K562 (cell line): Measurements from ENCODE around the gene VASH2. TPM values are rescaled to one million over a fixed set of nuclear protein-coding genes. Genes with fewer than 3 reads are reported as not detected.

ENCODE experiments used
- ATF6 ChIP-seq: sonication (generic); formaldehyde crosslinking; IDR thresholded peaks from 2 replicates; pipeline ENCODE4 v1.4.0; 2020; ENCODE audit warnings: mild to moderate bottlenecking, missing genetic modification reagents
- CHD1 ChIP-seq: fragments of 200-600 bp; sonication (generic); IDR thresholded peaks from one replicate; pipeline ENCODE4 v1.6.1; 2012; ENCODE audit warnings: mild to moderate bottlenecking, moderate library complexity, low read length, inconsistent platforms
- ETS1 ChIP-seq: conservative IDR thresholded peaks from 2 replicates; pipeline ENCODE4 v1.6.1; 2011; ENCODE audit warnings: low read depth, mild to moderate bottlenecking, low read length; ENCODE audit not compliant: control insufficient read depth
- HIVEP1 ChIP-seq: fragments of 250-450 bp; sonication (Bioruptor Pico); IDR thresholded peaks from 2 replicates; pipeline ENCODE4 v1.4.0; 2020; ENCODE audit warnings: mild to moderate bottlenecking
- IRF2 ChIP-seq: sonication (generic); formaldehyde crosslinking; IDR thresholded peaks from 2 replicates; pipeline ENCODE4 v1.8.1; 2022; ENCODE audit warnings: mild to moderate bottlenecking, missing genetic modification reagents
- MAX ChIP-seq: sonication (generic); formaldehyde crosslinking; IDR thresholded peaks from 2 replicates; pipeline ENCODE4 v1.9.0; 2022; ENCODE audit warnings: mild to moderate bottlenecking, missing genetic modification reagents
- TCF3 ChIP-seq: sonication (generic); formaldehyde crosslinking; IDR thresholded peaks from 2 replicates; pipeline ENCODE4 v1.4.0; 2020; ENCODE audit warnings: mild to moderate bottlenecking, missing genetic modification reagents
- TCFL5 ChIP-seq: fragments of 250-450 bp; sonication (Bioruptor Pico); conservative IDR thresholded peaks from 2 replicates; pipeline ENCODE4 v1.6.1; 2021; ENCODE audit warnings: mild to moderate bottlenecking, moderate library complexity, matching md5 sums
- ZBTB40 ChIP-seq, 2 experiments: fragments of 450-650 bp in 1 of 2; sonication (generic) in 1 of 2; formaldehyde crosslinking in 1 of 2; IDR thresholded peaks; 2 replicates each; pipeline versions ENCODE4 v1.7.1 to v1.9.0; 2016 to 2022; ENCODE audit warnings: inconsistent platforms in 1 of 2, mild to moderate bottlenecking in 1 of 2, missing genetic modification reagents in 1 of 2
- ZC3H11A ChIP-seq: IDR thresholded peaks from 2 replicates; pipeline ENCODE4 v1.6.1; 2012; ENCODE audit warnings: low read depth, low read length, improper control_type of control experiment
- ZNF347 ChIP-seq: fragments of 450-650 bp; formaldehyde crosslinking; IDR thresholded peaks from 2 replicates; pipeline ENCODE4 v1.4.0; 2020; ENCODE audit warnings: low read depth, mild to moderate bottlenecking, moderate library complexity
- ZNF41 ChIP-seq: fragments of 250-450 bp; sonication (Bioruptor Pico); conservative IDR thresholded peaks from 2 replicates; pipeline ENCODE4 v1.4.0; 2020; ENCODE audit warnings: mild to moderate bottlenecking
- ZNF696 ChIP-seq: fragments of 250-450 bp; sonication (Bioruptor Pico); conservative IDR thresholded peaks from 2 replicates; pipeline ENCODE4 v1.4.0; 2020; ENCODE audit warnings: mild to moderate bottlenecking, moderate library complexity
- polyA plus RNA-seq, 8 experiments: library from polyadenylated mRNA; depleted of rRNA in 4 of 8; stranded (reverse) in 5 of 8; unstranded in 3 of 8; fragments of >200 nt; fragmentation: Nextera tagmentation in 2 of 8; fragmentation: Illumina TruSeq in 1 of 8; extraction: Ambion mirVana in 2 of 8; extraction: Trizol in 1 of 8; gene quantifications; 2 replicates each; pipeline versions ENCODE4 v1.2.1 to v1.2.3, GENCODE V29; 2011 to 2014; ENCODE audit warnings: inconsistent platforms in 1 of 8, missing spikeins in 1 of 8
- total RNA-seq, 7 experiments: library from RNA; depleted of rRNA in 6 of 7; stranded (reverse); fragments of >200 nt in 6 of 7; fragmentation: Illumina TruSeq in 2 of 7; extraction: Trizol in 2 of 7; gene quantifications; 2 replicates each; pipeline versions ENCODE4 v1.2.1 to v1.2.3, GENCODE V29; 2011 to 2021; ENCODE audit warnings: low replicate concordance in 1 of 7

VASH2 gene
- total and polyA plus RNA-seq, 9 of the 15 experiments (the other 6 are each of a cell fraction or from before 2014, with no cell fraction given), result 0.04 to 0.40 (median 0.10) TPM; not detected in 1

- no peak for TF ChIP-seq ZNF347
- TF ChIP-seq TCF3, result no peak
- no peak for TF ChIP-seq IRF2 (CRISPR knock-in tag)
- TF ChIP-seq ZC3H11A, result no peak
- peak; percentile 44; the same call in 1 of the 2 replicates for TF ChIP-seq ATF6 (CRISPR knock-in tag)
- TF ChIP-seq ZBTB40 (IDR thresholded peaks at IDR 0.05), result peak; percentile 44
- no peak for TF ChIP-seq ZBTB40 (CRISPR knock-in tag; IDR thresholded peaks at IDR 0.05)
- TF ChIP-seq HIVEP1 (CRISPR knock-in tag), result no peak
- TF ChIP-seq CHD1, result no peak
- 0 out of 2 replicates have a peak, but pooled peaks have one; percentile 46 for TF ChIP-seq ZNF41
- TF ChIP-seq ETS1, result peak; percentile 69; the same call in 1 of the 2 replicates
- no peak for TF ChIP-seq ZNF696
- TF ChIP-seq MAX (CRISPR knock-in tag), result 0 out of 2 replicates have a peak, but pooled peaks have one; percentile 37
- TF ChIP-seq TCFL5, result no peak
These were observed 65.0 kb downstream of the VASH2 start, which contains the start of gene ANGEL2 (continued) for GRCh38 chr1:213015099-213016050.
